Astrocyte (in vitro differentiated cells and primary cell): ENCODE data around the gene DLX1. TPM values are rescaled to one million over a fixed set of nuclear protein-coding genes. Genes with fewer than 3 reads are reported as not detected.
A peak's percentile ranks its signal among the peaks of the same experiment; 100 is the strongest.

Source experiments
- DNase-seq: peaks from one replicate; pipeline ENCODE4 v3.0.0-alpha.2; 2010; ENCODE audit warnings: low read depth
- FAIRE-seq: peaks from 2 replicates; lab custom pipeline; 2011; peaks lifted over from hg19 to GRCh38; lab: Jason Lieb, UNC
- H2AFZ ChIP-seq: 2 replicates; pipeline ENCODE4 v1.6.0; 2012; ENCODE audit warnings: low read depth, low read length, inconsistent platforms
- H3K27ac ChIP-seq: 2 replicates; pipeline ENCODE4 v1.5.1; 2011; ENCODE audit warnings: low read depth, low read length, inconsistent platforms
- H3K27me3 ChIP-seq: 2 replicates; pipeline ENCODE4 v1.6.0; 2011; ENCODE audit warnings: low read length, inconsistent platforms; ENCODE audit not compliant: insufficient read depth
- H3K36me3 ChIP-seq: 2 replicates; pipeline ENCODE4 v1.5.1; 2011; ENCODE audit warnings: low read length, inconsistent platforms; ENCODE audit not compliant: insufficient read depth
- H3K4me1 ChIP-seq: 2 replicates; pipeline ENCODE4 v1.5.1; 2011; ENCODE audit warnings: low read length, inconsistent platforms; ENCODE audit not compliant: insufficient read depth
- H3K4me2 ChIP-seq: 2 replicates; pipeline ENCODE4 v1.6.0; 2012; ENCODE audit warnings: low read length, inconsistent platforms
- H3K4me3 ChIP-seq: 2 replicates; pipeline ENCODE4 v1.5.1; 2011; ENCODE audit warnings: low read depth, mild to moderate bottlenecking, low read length, inconsistent platforms; ENCODE audit not compliant: insufficient read depth
- H3K79me2 ChIP-seq: 2 replicates; pipeline ENCODE4 v1.6.0; 2012; ENCODE audit warnings: mild to moderate bottlenecking, low read length, inconsistent platforms; ENCODE audit not compliant: insufficient read depth
- H3K9ac ChIP-seq: 2 replicates; pipeline ENCODE4 v1.6.0; 2012; ENCODE audit warnings: mild to moderate bottlenecking, low read length, inconsistent platforms
- H3K9me3 ChIP-seq: 2 replicates; pipeline ENCODE4 v1.5.1; 2012; ENCODE audit warnings: low read depth, mild to moderate bottlenecking, low read length, inconsistent platforms; ENCODE audit not compliant: insufficient read depth
- H4K20me1 ChIP-seq: 2 replicates; pipeline ENCODE4 v1.6.0; 2012; ENCODE audit warnings: low read length, inconsistent platforms; ENCODE audit not compliant: insufficient read depth
- H3K27ac Mint-ChIP-seq: one replicate; pipeline ENCODE4 v1.8.0; 2021; ENCODE audit warnings: mild to moderate bottlenecking, mixed read lengths; ENCODE audit not compliant: unreplicated experiment
- H3K27me3 Mint-ChIP-seq: one replicate; pipeline ENCODE4 v1.8.0; 2021; ENCODE audit warnings: low read depth, mixed read lengths; ENCODE audit not compliant: unreplicated experiment
- H3K36me3 Mint-ChIP-seq: one replicate; pipeline ENCODE4 v1.8.0; 2021; ENCODE audit warnings: low read depth, mixed read lengths; ENCODE audit not compliant: unreplicated experiment
- H3K4me1 Mint-ChIP-seq: one replicate; pipeline ENCODE4 v1.8.0; 2021; ENCODE audit warnings: low read depth, mixed read lengths; ENCODE audit not compliant: unreplicated experiment
- H3K4me3 Mint-ChIP-seq: one replicate; pipeline ENCODE4 v1.8.0; 2021; ENCODE audit warnings: mild to moderate bottlenecking, moderate library complexity, mixed read lengths; ENCODE audit not compliant: unreplicated experiment
- H3K9me3 Mint-ChIP-seq: one replicate; pipeline ENCODE4 v1.8.0; 2021; ENCODE audit warnings: mild to moderate bottlenecking, mixed read lengths; ENCODE audit not compliant: unreplicated experiment
- CTCF ChIP-seq: IDR thresholded peaks from 2 replicates; pipeline ENCODE4 v1.5.1; 2011; ENCODE audit warnings: low read depth, mild to moderate bottlenecking, inconsistent platforms, low read length, moderate library complexity; ENCODE audit not compliant: insufficient read depth
- EZH2 ChIP-seq: IDR thresholded peaks from 2 replicates; pipeline ENCODE4 v1.6.1; 2012; ENCODE audit warnings: mild to moderate bottlenecking, low read length, inconsistent platforms; ENCODE audit not compliant: insufficient read depth
- total RNA-seq: library from RNA; stranded (reverse); gene quantifications from 2 replicates; pipeline ENCODE4 v1.2.1, GENCODE V29; 2021

Gene DLX1
- total RNA-seq, 1 donor from 2014 or later = 0.27 TPM

GRCh38 chr2:172099472-172100079 is 14.3 kb downstream of the DLX1 start:
- Histone ChIP-seq H3K9me3 (no peaks in the 10 kb centered on the region), H3K4me2 (peak overlapping the region; percentile 85), H3K79me2 (no peaks in the 10 kb centered on the region), H3K36me3 (no peaks in the 10 kb centered on the region), H3K4me1 (peaks cover 62% of the 10 kb centered on the region), H3K9ac (peak overlapping the region; percentile 57), H3K27me3 (peaks cover 31% of the 10 kb centered on the region), H2AFZ (no peak overlapping the region), H3K4me3 (peak overlapping the region; percentile 55), H4K20me1 (no peaks in the 10 kb centered on the region), H3K27ac (no peak overlapping the region)
- no peak for DNase-seq
- Mint-ChIP-seq H3K4me1 (peaks cover 20% of the 10 kb centered on the region), H3K9me3 (no peaks in the 10 kb centered on the region), H3K36me3 (no peaks in the 10 kb centered on the region), H3K4me3 (peak overlapping the region; percentile 71), H3K27ac (peak overlapping the region; percentile 78), H3K27me3 (peaks cover 18% of the 10 kb centered on the region)
- no peak for FAIRE-seq
- TF ChIP-seq EZH2 (no peak), CTCF (no peak)

DNA sequence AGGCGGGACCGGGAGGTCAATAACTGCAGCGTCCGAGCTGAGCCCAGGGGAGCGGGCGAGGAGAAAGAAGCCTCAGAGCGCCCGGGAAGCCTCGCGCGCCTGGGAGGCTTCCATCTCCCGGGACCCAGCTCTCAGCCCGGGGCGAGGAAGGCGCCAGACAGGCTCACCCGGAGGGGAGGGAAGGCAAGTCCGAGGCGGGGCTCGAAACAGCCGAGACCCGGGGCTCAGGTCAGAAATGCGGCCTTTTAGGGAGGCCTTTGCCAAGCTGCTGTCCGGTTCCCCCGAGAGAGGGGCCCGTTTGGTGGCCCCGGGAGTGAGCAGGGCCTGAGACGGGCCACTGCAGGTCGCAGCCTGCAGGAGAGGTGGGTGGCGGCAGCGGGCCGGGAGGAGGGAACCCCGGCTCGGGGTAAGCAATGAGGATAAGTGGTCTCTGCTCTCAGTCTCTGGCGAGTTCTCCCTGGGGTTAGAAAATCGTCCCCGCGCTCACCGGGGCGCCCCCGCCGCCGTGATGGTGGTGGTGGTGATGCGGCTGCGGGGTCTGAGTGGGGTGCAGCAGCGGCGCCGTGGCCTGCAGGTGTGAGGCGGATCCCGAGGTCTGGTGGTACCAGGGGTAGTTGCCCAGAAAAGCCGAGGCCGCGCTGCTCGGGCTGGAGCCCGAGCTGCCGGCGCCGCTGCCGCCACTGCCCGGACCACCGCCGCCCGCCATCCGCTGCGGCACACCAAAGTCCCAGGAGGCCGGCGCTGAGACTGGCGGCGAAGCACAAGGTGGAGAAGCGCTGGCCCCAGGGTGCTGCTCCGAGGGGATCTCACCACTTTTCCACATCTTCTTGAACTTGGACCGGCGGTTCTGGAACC is 15.0 kb downstream of the DLX1 start:
- H3K9me3 ChIP-seq = no peaks in the 10 kb centered on the region
- H2AFZ ChIP-seq = peak overlapping the region; percentile 22
- peak overlapping the region; percentile 95 for H3K4me2 ChIP-seq
- no peak overlapping the region for H3K9ac ChIP-seq
- no peak for FAIRE-seq
- TF ChIP-seq CTCF = no peak
- no peak for TF ChIP-seq EZH2
- no peaks in the 10 kb centered on the region for H3K79me2 ChIP-seq
- no peaks in the 10 kb centered on the region for H3K36me3 ChIP-seq
- H3K4me1 ChIP-seq = peaks cover 58% of the 10 kb centered on the region
- H4K20me1 ChIP-seq = no peaks in the 10 kb centered on the region
- peaks cover 31% of the 10 kb centered on the region for H3K27me3 ChIP-seq
- no peak overlapping the region for H3K4me3 ChIP-seq
- Mint-ChIP-seq H3K36me3 (no peaks in the 10 kb centered on the region), H3K4me3 (peak overlapping the region; percentile 79), H3K27me3 (peaks cover 20% of the 10 kb centered on the region), H3K9me3 (no peaks in the 10 kb centered on the region), H3K27ac (peak overlapping the region; percentile 81), H3K4me1 (peaks cover 20% of the 10 kb centered on the region)
- no peak overlapping the region for H3K27ac ChIP-seq
- no peak for DNase-seq
